ENCODE data around the gene SKOR1. TPM values are rescaled to one million over a fixed set of nuclear protein-coding genes. Genes with fewer than 3 reads are reported as not detected.

SKOR1 gene
- total and polyA plus RNA-seq, 4 experiments from 2014 or later: 0.09 to 0.38 (median 0.30) TPM; not detected in 1

GRCh38 chr15:67785431-67785830 is 39.9 kb upstream of the SKOR1 start:
- Mint-ChIP-seq H3K27me3 (no peaks in the 10 kb centered on the region), H3K4me1 (peaks cover 21 to 31% (median 24%) of the 10 kb centered on the region in 4 donors), H3K27ac (peak overlapping the region in 4 of 7 donors; percentile 2 to 75 (median 42)), H3K36me3 (peaks cover 19 to 34% of the 10 kb centered on the region in 2 donors), H3K9me3 (no peaks in the 10 kb centered on the region), H3K4me3 (peak overlapping the region in 1 of 8 donors; percentile 74)
- H3K27ac ChIP-seq (ENCODE audit: low read depth, low read length): no peak overlapping the region
- peaks cover 38% of the 10 kb centered on the region for H3K4me1 ChIP-seq (ENCODE audit: insufficient read depth, low read length)
- intact Hi-C loops (cut with micrococcal nuclease): no loop called here
- no peak for DNase-seq
- ChIA-PET CTCF (ENCODE audit: partially characterized antibody) (interaction anchor here (1.2 to 7.9 kb wide), 3 partner anchors 7 to 52 kb away, joined by 3 to 84 read pairs (median 3); partner anchors contain the start of gene RNU6-1), POLR2A (ENCODE audit: partially characterized antibody) (interaction anchor here (1.3 to 7.4 kb wide), 5 partner anchors 27 to 243 kb away, joined by 3 to 82 read pairs (median 5); partner anchors contain the start of genes MAP2K5, RNU6-1 and SKOR1)
- no peaks in the 10 kb centered on the region for H3K9me3 ChIP-seq (ENCODE audit: control insufficient read depth in 1 of 2, low read length in 2 of 2)
- no peaks in the 10 kb centered on the region for H3K36me3 ChIP-seq (ENCODE audit: insufficient read depth, low read length)
- no peak overlapping the region for H3K4me3 ChIP-seq (ENCODE audit: low read length in 2 of 2)
- H3K27me3 ChIP-seq (ENCODE audit: insufficient read depth, low read length): no peaks in the 10 kb centered on the region

DNA sequence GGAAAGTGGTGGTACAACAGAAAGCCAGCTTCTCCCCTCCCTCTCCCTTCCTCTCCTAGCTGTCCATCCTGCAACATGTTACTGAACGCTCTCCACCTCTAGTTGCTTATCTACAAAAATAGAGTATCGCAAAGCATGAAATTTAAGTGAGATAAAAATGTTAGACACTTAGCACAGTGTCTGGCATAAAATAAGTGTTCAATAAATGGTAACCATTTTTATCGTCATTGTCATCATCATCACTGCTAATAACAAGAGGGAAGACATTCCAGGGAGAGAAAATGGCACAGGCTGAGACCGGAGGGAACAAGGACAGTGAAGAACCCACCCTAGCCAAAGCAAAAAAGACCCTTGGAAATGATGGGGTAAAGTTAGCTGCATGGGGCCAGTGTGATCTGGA is 38.7 kb upstream of the SKOR1 start:
- Mint-ChIP-seq H3K4me1 (peaks cover 21 to 31% (median 24%) of the 10 kb centered on the region in 4 donors), H3K9me3 (no peaks in the 10 kb centered on the region), H3K36me3 (peaks cover 25 to 46% of the 10 kb centered on the region in 2 donors), H3K27me3 (no peaks in the 10 kb centered on the region), H3K4me3 (no peak overlapping the region), H3K27ac (no peak overlapping the region)
- no peak for DNase-seq
- ChIA-PET CTCF (ENCODE audit: partially characterized antibody) (interaction anchor here (7.9 kb wide), 1 partner anchor 50 kb away, joined by 84 read pairs; the partner anchor contains the start of gene RNU6-1), POLR2A (ENCODE audit: partially characterized antibody) (interaction anchor here (1.5 to 7.4 kb wide), 2 partner anchors 43 to 51 kb away, joined by 3 to 82 read pairs; partner anchors contain the start of gene RNU6-1)
- H3K9me3 ChIP-seq (ENCODE audit: control insufficient read depth in 1 of 2, low read length in 2 of 2): no peaks in the 10 kb centered on the region
- H3K4me1 ChIP-seq (ENCODE audit: insufficient read depth, low read length): peaks cover 38% of the 10 kb centered on the region
- no peaks in the 10 kb centered on the region for H3K36me3 ChIP-seq (ENCODE audit: insufficient read depth, low read length)
- no peak overlapping the region for H3K27ac ChIP-seq (ENCODE audit: low read depth, low read length)
- H3K27me3 ChIP-seq (ENCODE audit: insufficient read depth, low read length): no peaks in the 10 kb centered on the region
- no peak overlapping the region for H3K4me3 ChIP-seq (ENCODE audit: low read length in 2 of 2)
- intact Hi-C loops (cut with micrococcal nuclease): no loop called here

DNA sequence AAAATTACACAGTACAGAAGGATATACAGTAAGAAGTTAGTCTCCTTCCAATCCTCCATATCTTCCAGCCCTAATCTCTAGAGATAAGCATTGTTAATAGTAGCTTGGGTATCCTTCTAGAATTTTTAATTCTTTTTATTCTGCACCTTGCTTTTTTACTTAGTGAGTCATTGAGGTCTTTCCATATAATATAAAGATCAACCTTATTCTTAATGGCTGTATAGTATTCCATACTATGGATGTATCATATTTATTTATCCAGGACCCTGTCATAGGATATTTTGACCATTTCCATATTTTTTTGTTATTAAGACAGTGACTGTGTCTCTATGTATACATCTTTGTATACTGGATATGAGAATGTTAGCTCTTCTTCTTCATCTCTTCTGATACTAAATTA is 36.3 kb upstream of the SKOR1 start:
- Mint-ChIP-seq H3K27ac (no peak overlapping the region), H3K36me3 (peaks cover 31 to 49% of the 10 kb centered on the region in 2 donors), H3K27me3 (no peaks in the 10 kb centered on the region), H3K9me3 (peaks cover 0 to 3% (median 0%) of the 10 kb centered on the region in 8 donors), H3K4me3 (no peak overlapping the region), H3K4me1 (peaks cover 13 to 18% (median 15%) of the 10 kb centered on the region in 4 donors)
- intact Hi-C loops (cut with micrococcal nuclease): no loop called here
- Histone ChIP-seq H3K36me3 (ENCODE audit: insufficient read depth, low read length) (no peaks in the 10 kb centered on the region), H3K27ac (ENCODE audit: low read depth, low read length) (no peak overlapping the region), H3K27me3 (ENCODE audit: insufficient read depth, low read length) (no peaks in the 10 kb centered on the region), H3K4me3 (ENCODE audit: low read length in 2 of 2) (no peak overlapping the region), H3K4me1 (ENCODE audit: insufficient read depth, low read length) (peaks cover 22% of the 10 kb centered on the region), H3K9me3 (ENCODE audit: control insufficient read depth in 1 of 2, low read length in 2 of 2) (no peaks in the 10 kb centered on the region)
- ChIA-PET CTCF (ENCODE audit: partially characterized antibody) (no interaction called here), POLR2A (ENCODE audit: partially characterized antibody) (interaction anchor here (0.6 kb wide), 1 partner anchor 268 kb away, joined by 3 read pairs; no protein-coding TSS in a partner anchor)
- DNase-seq: no peak

DNA sequence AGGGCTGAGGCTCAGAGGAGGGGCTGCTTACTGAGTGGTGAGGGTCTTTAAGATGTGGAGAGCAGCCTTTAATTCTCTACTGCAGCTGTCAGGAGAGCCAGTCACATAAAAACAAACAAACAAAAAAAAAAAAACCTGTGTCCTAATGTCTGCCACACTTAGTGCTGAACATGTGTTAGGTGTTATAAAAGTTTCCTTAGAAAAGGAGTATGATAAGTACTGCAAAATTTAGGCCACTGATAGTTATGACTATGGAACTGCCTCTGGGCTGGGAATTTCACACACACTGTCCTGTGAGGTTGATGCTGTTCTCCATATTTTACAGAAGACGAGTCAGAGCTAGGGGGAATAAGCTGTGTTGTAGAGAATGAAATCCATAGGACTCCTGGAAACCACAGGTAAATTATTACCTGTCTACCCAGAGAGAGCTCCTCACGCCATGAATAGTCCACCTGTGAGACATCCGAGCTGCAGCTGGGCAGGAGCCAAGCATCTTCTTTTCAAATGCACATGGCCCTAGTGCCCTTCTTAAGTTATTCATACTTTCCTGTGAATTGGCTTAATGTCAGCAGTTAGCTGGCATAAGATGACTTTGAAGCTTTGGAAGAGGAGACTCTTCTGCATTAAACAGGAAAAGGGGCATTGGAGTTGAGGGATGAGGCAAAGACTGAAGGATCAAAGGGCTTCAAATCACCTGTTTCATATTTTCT is 34.5 kb upstream of the SKOR1 start:
- peaks cover 39 to 59% of the 10 kb centered on the region in 2 donors for H3K36me3 Mint-ChIP-seq
- H3K36me3 ChIP-seq (ENCODE audit: insufficient read depth, low read length): no peaks in the 10 kb centered on the region
- no peaks in the 10 kb centered on the region for H3K27me3 ChIP-seq (ENCODE audit: insufficient read depth, low read length)
- peaks cover 0 to 16% (median 12%) of the 10 kb centered on the region in 8 donors for H3K9me3 Mint-ChIP-seq
- ChIA-PET CTCF (ENCODE audit: partially characterized antibody) (no interaction called here), POLR2A (ENCODE audit: partially characterized antibody) (no interaction called here)
- DNase-seq: no peak
- intact Hi-C loops (cut with micrococcal nuclease): no loop called here
- H3K4me1 Mint-ChIP-seq: peaks cover 0 to 2% (median under 1%) of the 10 kb centered on the region in 4 donors
- H3K27me3 Mint-ChIP-seq: no peaks in the 10 kb centered on the region
- no peak overlapping the region for H3K27ac Mint-ChIP-seq
- no peaks in the 10 kb centered on the region for H3K9me3 ChIP-seq (ENCODE audit: control insufficient read depth in 1 of 2, low read length in 2 of 2)
- peaks cover 4% of the 10 kb centered on the region for H3K4me1 ChIP-seq (ENCODE audit: insufficient read depth, low read length)
- no peak overlapping the region for H3K4me3 Mint-ChIP-seq
- no peak overlapping the region for H3K27ac ChIP-seq (ENCODE audit: low read depth, low read length)
- no peak overlapping the region for H3K4me3 ChIP-seq (ENCODE audit: low read length in 2 of 2)

DNA sequence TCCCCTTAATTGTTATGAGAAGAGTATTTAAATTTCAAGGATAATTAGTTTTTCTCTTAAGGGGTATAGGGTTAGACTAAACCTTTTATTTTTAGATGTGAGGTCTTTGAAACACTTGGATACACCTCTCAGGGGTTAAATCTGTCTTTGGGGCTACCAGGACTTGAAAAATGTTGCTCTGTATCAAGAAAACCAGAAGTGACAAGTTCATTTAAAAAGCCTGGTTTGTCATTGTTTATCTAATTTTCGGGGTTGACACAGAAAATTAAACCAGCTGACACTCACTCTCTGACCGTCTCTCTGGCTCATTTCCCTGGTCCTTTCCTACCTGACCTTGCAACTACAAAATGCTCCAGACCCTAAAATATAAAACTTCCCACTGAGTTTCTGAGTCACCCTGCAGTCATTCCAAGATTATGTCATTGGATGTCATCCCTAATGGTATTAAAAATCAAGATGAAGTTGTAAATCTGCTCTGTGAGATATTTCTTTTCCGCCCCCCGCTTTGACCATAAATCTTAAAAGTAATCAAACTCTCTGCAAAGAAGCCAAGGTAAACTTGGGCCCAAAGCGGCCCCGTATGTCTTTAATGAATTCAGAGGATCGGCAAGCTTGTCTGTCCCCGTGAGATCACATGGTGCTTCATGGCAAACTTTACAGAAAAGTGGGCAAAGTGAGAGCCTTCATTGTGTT is 32.9 kb upstream of the SKOR1 start:
- peaks cover 0 to 3% (median 0%) of the 10 kb centered on the region in 4 donors for H3K4me1 Mint-ChIP-seq
- no peaks in the 10 kb centered on the region for H3K27me3 Mint-ChIP-seq
- no peak for DNase-seq
- H3K36me3 Mint-ChIP-seq: peaks cover 40 to 58% of the 10 kb centered on the region in 2 donors
- H3K27me3 ChIP-seq (ENCODE audit: insufficient read depth, low read length): no peaks in the 10 kb centered on the region
- H3K36me3 ChIP-seq (ENCODE audit: insufficient read depth, low read length): no peaks in the 10 kb centered on the region
- H3K27ac ChIP-seq (ENCODE audit: low read depth, low read length): no peak overlapping the region
- peaks cover 0 to 20% (median 12%) of the 10 kb centered on the region in 8 donors for H3K9me3 Mint-ChIP-seq
- no peak overlapping the region for H3K4me3 ChIP-seq (ENCODE audit: low read length in 2 of 2)
- intact Hi-C loops (cut with micrococcal nuclease): no loop called here
- CTCF ChIA-PET (ENCODE audit: partially characterized antibody): interaction anchor here (0.7 kb wide), 1 partner anchor 8 kb away, joined by 3 read pairs; no protein-coding TSS in a partner anchor
- no peaks in the 10 kb centered on the region for H3K9me3 ChIP-seq (ENCODE audit: control insufficient read depth in 1 of 2, low read length in 2 of 2)
- no peaks in the 10 kb centered on the region for H3K4me1 ChIP-seq (ENCODE audit: insufficient read depth, low read length)
- no peak overlapping the region for H3K27ac Mint-ChIP-seq
- no peak overlapping the region for H3K4me3 Mint-ChIP-seq
- POLR2A ChIA-PET (ENCODE audit: partially characterized antibody): no interaction called here

- Mint-ChIP-seq H3K27ac (no peak overlapping the region), H3K36me3 (peaks cover 39 to 65% of the 10 kb centered on the region in 2 donors), H3K9me3 (peaks cover 0 to 20% (median 12%) of the 10 kb centered on the region in 8 donors), H3K4me1 (peaks cover 0 to 3% (median 0%) of the 10 kb centered on the region in 4 donors), H3K27me3 (no peaks in the 10 kb centered on the region), H3K4me3 (no peak overlapping the region)
- H3K36me3 ChIP-seq (ENCODE audit: insufficient read depth, low read length): no peaks in the 10 kb centered on the region
- CTCF ChIA-PET (ENCODE audit: partially characterized antibody): no interaction called here
- H3K27me3 ChIP-seq (ENCODE audit: insufficient read depth, low read length): no peaks in the 10 kb centered on the region
- intact Hi-C loops (cut with micrococcal nuclease): no loop called here
- no peaks in the 10 kb centered on the region for H3K4me1 ChIP-seq (ENCODE audit: insufficient read depth, low read length)
- POLR2A ChIA-PET (ENCODE audit: partially characterized antibody): no interaction called here
- no peak overlapping the region for H3K27ac ChIP-seq (ENCODE audit: low read depth, low read length)
- H3K4me3 ChIP-seq (ENCODE audit: low read length in 2 of 2): no peak overlapping the region
- H3K9me3 ChIP-seq (ENCODE audit: control insufficient read depth in 1 of 2, low read length in 2 of 2): no peaks in the 10 kb centered on the region
- DNase-seq: no peak
Observed at GRCh38 chr15:67794832-67795574, 30.3 kb upstream of the SKOR1 start.

Measured in CD4-positive, alpha-beta memory T cell (primary cell).